Right hindlimb (tissue), 1 donor: ENCODE measurements around the gene PHKG1.
"Not testable (repeated sequence)": the region's sequence is repeated elsewhere in the genome, so short reads cannot be mapped to it uniquely, and the experiment has no call there.

Source experiments
- DNase-seq: peaks from one replicate; pipeline ENCODE4 v3.0.0-alpha.2; 2018

PHKG1 gene

DNA sequence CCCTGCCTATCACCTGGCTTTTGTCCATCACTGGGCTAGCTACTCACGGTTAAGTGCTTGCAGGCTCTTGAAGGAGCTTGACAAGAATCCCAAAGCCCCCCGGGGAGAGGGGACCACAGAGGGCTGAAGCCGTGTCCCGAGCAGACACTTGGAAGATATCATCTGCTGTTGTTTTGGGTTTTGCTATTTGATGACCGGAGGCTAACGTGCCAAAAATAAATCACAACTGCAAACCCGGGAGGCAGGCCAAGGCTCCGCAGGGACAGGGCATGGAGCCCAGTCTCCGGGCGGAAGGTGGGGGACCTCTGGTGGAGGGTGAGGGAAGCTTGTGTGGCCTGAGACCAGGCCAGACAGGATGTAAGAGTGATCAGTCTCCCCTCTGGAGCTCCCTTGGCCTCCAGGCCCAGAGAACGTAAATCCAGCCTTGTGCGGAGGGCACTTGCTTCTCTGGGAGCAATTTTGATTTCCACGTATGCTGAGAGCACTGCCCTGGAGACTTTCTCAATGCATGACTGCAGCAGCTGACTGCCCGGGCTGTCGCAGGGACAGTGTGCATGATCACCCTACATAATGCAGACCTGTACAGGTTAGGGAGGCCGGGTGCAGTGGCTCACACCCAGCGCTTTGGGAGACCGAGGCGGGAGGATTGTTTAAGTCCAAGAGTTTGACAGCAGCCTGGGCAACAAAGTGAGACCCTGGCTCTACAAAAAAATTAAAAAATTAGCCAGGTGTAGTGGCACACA, at the start of gene PHKG1:
PHKG1 (minus strand) TSS at position 164 of the 743 bp plus-strand sequence. CDS start 4,011 bp downstream, outside the sequence.
- DNase-seq: peak; percentile 88

DNA sequence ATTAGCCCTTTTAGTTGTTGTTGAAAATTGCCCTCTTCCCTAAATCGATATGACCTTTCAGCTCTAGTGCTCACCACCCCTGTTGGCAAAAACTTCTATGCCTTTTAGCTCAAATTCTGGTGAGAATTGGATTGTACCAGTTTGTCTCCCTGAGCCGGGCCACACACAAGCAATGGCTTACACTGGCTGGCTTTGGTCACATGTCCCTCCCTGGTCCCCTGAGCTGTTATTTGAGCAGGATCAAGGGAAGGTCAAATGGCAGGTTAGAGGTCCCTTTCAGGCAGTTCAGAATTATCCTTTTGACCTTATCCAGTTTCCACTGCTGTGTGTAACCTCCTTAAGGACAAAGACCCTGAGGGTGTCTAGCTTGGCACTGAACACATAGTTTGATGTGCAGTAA, 38.3 kb upstream of the PHKG1 start:
- not testable (repeated sequence) for DNase-seq

- DNase-seq: no peak
Measured at GRCh38 chr7:56127241-56127975, 34.7 kb upstream of the PHKG1 start.

- DNase-seq: no peak
Measured at GRCh38 chr7:56125831-56126230, 33.1 kb upstream of the PHKG1 start.

- DNase-seq: no peak
Measured at GRCh38 chr7:56124981-56125380, 32.2 kb upstream of the PHKG1 start.

- DNase-seq: no peak
Measured at GRCh38 chr7:56121440-56121839, 28.7 kb upstream of the PHKG1 start.

- no peak for DNase-seq
Measured at GRCh38 chr7:56115852-56116538, 23.2 kb upstream of the PHKG1 start, which contains the start of gene NUPR2. NUPR2 (minus strand) TSS chr7:56116417; CDS start chr7:56116314, 103 bp downstream.

DNA sequence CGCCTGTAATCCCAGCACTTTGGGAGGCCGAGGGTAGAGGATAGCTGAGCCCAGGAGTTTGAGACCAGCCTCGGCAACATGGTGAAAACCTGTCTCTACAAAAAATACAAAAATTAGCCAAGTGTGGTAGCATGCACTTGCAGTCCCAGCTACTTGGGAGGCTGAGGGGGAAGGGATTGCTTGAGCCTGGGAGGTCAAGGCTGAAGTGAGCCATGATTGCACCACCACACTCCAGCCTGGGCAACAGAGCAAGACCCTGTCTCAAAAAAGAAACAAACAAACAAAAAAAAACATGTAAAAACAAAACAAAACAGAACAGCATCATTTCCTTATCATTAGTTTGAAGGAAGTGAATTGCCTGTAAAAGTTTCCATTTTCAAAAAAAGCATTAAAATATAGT, 19.5 kb upstream of the PHKG1 start:
- not testable (repeated sequence) for DNase-seq

- no peak for DNase-seq
Measured at GRCh38 chr7:56110611-56111010, 17.9 kb upstream of the PHKG1 start.

GRCh38 chr7:56107954-56108258, 15.2 kb upstream of the PHKG1 start:
- no peak for DNase-seq

GRCh38 chr7:56106108-56107073, 13.6 kb upstream of the PHKG1 start, which contains the start of gene CHCHD2:
CHCHD2 (minus strand) TSS chr7:56106476; CDS start chr7:56106413, 63 bp downstream.
- peak; percentile 98 for DNase-seq

GRCh38 chr7:56105508-56105907, 12.8 kb upstream of the PHKG1 start:
- DNase-seq: no peak

DNA sequence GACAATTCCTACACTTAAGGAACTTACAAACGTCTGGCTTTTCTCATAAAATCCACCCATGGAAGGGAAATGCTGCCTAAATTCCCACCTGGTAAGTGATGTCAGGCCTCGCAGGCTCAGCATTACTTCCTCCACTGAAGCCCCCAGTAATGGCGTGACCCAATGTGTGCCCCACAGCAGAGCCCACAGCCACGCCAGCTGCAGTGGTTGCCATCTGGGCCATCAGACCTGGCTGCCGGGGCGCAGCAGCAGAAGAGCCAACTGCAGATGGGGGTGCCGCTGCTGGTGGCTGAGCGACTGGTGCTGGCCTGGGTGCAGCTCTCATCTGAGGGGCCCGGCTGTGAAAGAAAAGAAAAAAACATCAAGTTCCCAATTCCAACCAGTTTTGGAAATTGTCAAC, 11.4 kb upstream of the PHKG1 start:
- DNase-seq: not testable (repeated sequence)

DNA sequence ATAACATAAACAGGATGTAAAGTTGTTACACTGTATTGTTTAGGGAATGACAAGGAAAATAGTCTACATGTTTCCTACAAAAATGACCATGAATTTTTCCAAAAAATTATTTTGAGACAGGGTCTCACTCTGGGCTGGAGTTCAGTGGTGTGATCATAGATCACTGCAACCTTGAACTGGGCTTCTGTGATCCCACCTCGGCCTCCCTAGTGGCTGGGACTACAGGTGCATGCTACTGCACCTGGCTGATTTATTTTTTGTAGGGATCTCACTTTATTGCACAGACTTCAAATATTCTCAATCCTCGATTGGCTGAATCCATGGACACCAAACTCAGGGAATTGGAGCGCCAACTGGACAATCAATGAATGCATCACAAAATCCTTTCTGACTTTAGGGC, 6.9 kb upstream of the PHKG1 start:
- no peak for DNase-seq

DNA sequence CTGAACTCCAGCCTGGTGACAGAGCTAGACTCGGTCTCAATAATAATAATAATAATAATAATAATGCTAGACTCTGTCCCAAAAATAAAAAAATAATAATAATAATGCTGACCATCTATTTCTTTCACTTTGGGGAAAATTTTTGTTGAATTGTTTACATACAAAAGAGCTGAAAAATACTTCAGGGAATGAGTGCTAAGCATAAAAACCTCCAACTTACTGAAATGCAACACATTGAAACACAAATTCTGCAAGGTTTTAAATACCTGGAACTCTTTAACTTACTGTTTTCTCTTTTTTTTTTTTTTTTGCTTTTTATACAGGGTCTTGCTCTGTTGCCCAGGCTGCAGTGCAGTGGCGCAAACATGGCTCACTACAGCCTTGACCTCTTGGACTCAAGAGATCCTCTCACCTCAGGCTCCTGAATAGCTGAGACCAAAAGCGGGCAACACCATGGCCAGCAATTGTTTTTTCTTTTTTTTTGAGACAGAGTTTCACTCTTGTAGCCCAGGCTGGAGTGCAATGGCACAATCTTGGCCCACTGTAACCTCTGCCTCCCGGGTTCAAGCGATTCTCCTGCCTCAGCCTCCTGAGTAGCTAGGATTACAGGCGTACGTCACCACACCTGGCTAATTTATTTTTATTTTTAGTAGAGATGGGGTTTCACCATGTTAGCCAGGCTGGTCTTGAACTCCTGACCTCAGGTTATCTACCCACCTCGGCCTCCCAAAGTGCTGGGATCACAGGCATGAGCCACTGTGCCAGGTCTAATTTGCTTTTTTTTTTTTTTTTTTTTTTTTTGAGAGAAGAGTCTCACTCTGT, 5.6 kb upstream of the PHKG1 start:
- not testable (repeated sequence) for DNase-seq

- no peak for DNase-seq
Measured at GRCh38 chr7:56097700-56098099, 4.9 kb upstream of the PHKG1 start.

GRCh38 chr7:56092388-56092787, 364 bp downstream of the PHKG1 start:
- DNase-seq: not testable (repeated sequence)

GRCh38 chr7:56091591-56091990, 1.2 kb downstream of the PHKG1 start:
- peak; percentile 56 for DNase-seq

DNA sequence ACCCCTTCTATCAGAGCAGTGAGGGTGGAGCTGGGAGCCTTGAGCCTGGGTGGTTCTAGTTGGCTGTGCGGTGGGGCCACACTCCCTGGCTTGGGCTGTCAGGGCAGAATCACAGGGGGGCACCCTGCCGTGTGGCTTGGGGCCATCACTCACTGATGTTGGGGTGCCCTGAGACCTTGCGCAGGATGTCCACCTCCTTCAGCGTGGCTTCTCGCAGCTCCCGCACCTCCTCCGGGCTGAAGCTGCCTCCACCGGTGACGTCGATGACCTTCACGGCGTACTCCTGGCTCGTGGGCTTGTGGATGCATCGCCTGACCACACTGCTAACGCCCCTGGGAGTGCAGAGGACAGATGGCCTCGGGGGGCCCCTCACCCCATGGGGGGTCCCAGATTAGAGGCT, 5.3 kb downstream of the PHKG1 start:
- no peak for DNase-seq

DNA sequence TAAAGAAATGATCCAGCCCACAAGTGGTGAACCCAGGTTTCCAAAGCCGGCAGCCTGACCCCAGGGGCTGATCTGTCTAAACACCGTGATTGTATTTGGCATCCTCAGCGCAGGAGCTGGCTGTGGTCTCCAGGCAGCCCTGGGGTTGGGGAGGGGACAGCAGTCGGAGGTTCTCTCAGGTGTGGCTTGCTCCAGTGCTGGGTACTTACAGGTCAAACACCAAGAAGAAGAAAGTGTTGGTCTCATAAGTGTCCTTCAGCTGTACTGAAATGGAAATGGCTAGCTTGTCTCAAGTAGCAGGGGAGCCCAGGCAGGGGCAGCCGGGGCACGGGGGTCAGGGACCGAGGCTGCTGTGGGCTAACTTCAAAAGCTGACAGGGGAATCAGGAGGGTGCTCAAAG, 6.0 kb downstream of the PHKG1 start:
- DNase-seq: no peak

GRCh38 chr7:56083150-56083785, 9.5 kb downstream of the PHKG1 start:
- no peak for DNase-seq
